Mesenchymal stem cell (in vitro differentiated cells and primary cell): ENCODE results near the gene KCNK13.
"Not testable (repeated sequence)": the region's sequence is repeated elsewhere in the genome, so short reads cannot be mapped to it uniquely, and the experiment has no call there.

Experiments used
- DNase-seq: peaks from one replicate; pipeline ENCODE4 v3.0.0-alpha.2; 2013
- H2AFZ ChIP-seq: one replicate; pipeline ENCODE4 v1.6.1; 2013; ENCODE audit warnings: low read depth, mild to moderate bottlenecking, control low read depth, inconsistent platforms, low read length, moderate library complexity
- H2AK5ac ChIP-seq: 2 replicates; pipeline ENCODE4 v1.6.1; 2013; ENCODE audit warnings: low read length, moderate library complexity, mild to moderate bottlenecking, inconsistent platforms; ENCODE audit not compliant: severe bottlenecking
- H2BK120ac ChIP-seq: one replicate; pipeline ENCODE4 v1.6.1; 2013; ENCODE audit warnings: low read depth, mild to moderate bottlenecking, inconsistent platforms, low read length, moderate library complexity
- H2BK12ac ChIP-seq, 2 experiments: one replicate each; pipeline ENCODE4 v1.6.1; 2013; ENCODE audit warnings: inconsistent platforms in 2 of 2, low read length in 2 of 2, mild to moderate bottlenecking in 2 of 2, moderate library complexity in 2 of 2, control low read depth in 1 of 2
- H2BK15ac ChIP-seq: one replicate; pipeline ENCODE4 v1.6.1; 2013; ENCODE audit warnings: mild to moderate bottlenecking, low read depth, inconsistent platforms; ENCODE audit not compliant: poor library complexity, severe bottlenecking
- H2BK5ac ChIP-seq: 2 replicates; pipeline ENCODE4 v1.6.1; 2013; ENCODE audit warnings: low read depth, mild to moderate bottlenecking, low read length, control low read depth, inconsistent platforms; ENCODE audit not compliant: poor library complexity, severe bottlenecking
- H3K14ac ChIP-seq, 2 experiments: one replicate each; pipeline ENCODE4 v1.6.1; 2013; ENCODE audit warnings: inconsistent platforms in 2 of 2, low read length in 2 of 2, control low read depth in 1 of 2, mild to moderate bottlenecking in 1 of 2, moderate library complexity in 1 of 2
- H3K18ac ChIP-seq, 2 experiments: one replicate each; pipeline ENCODE4 v1.6.1; 2013; ENCODE audit warnings: inconsistent platforms in 2 of 2, low read length in 2 of 2, control low read depth in 1 of 2, low read depth in 1 of 2, mild to moderate bottlenecking in 1 of 2
- H3K23ac ChIP-seq, 2 experiments: one replicate each; pipeline ENCODE4 v1.6.1; 2013; ENCODE audit warnings: inconsistent platforms in 2 of 2, low read length in 2 of 2, mild to moderate bottlenecking in 2 of 2, moderate library complexity in 2 of 2, control low read depth in 1 of 2
- H3K27ac ChIP-seq: 2 replicates; pipeline ENCODE4 v1.5.1; 2013; ENCODE audit warnings: mild to moderate bottlenecking, moderate library complexity, low read length, control low read depth, inconsistent platforms; ENCODE audit not compliant: poor library complexity, severe bottlenecking
- H3K27me3 ChIP-seq, 2 experiments: 2 replicates each; pipeline versions ENCODE4 v1.6.1 to v1.7.0; 2013; ENCODE audit warnings: low read length in 2 of 2, mild to moderate bottlenecking in 2 of 2, moderate library complexity in 2 of 2, control low read depth in 1 of 2, inconsistent platforms in 1 of 2; ENCODE audit not compliant: control insufficient read depth in 1 of 2, insufficient read depth in 1 of 2
- H3K36me3 ChIP-seq, 2 experiments: 2 replicates each; pipeline versions ENCODE4 v1.6.1 to v1.7.0; 2013; ENCODE audit warnings: low read length in 2 of 2, control low read depth in 1 of 2, inconsistent platforms in 1 of 2, low read depth in 1 of 2, mild to moderate bottlenecking in 1 of 2; ENCODE audit not compliant: insufficient read depth in 2 of 2, control insufficient read depth in 1 of 2
- H3K4ac ChIP-seq, 2 experiments: one replicate each; pipeline ENCODE4 v1.6.1; 2013; ENCODE audit warnings: inconsistent platforms in 2 of 2, low read length in 2 of 2, mild to moderate bottlenecking in 2 of 2, moderate library complexity in 2 of 2, control low read depth in 1 of 2, low read depth in 1 of 2
- H3K4me1 ChIP-seq: 2 replicates; pipeline ENCODE4 v1.6.1; 2013; ENCODE audit warnings: low read depth, low read length, control low read depth; ENCODE audit not compliant: control insufficient read depth, insufficient read depth
- H3K4me2 ChIP-seq: 2 replicates; pipeline ENCODE4 v1.6.1; 2013; ENCODE audit warnings: low read length, mild to moderate bottlenecking, inconsistent platforms; ENCODE audit not compliant: poor library complexity, severe bottlenecking
- H3K4me3 ChIP-seq, 2 experiments: 2 replicates each; pipeline versions ENCODE4 v1.5.1 to v1.7.0; 2013; ENCODE audit warnings: low read length in 2 of 2, mild to moderate bottlenecking in 2 of 2, control low read depth in 1 of 2, low read depth in 1 of 2; ENCODE audit not compliant: insufficient read depth in 1 of 2
- H3K79me1 ChIP-seq: replicated peaks from 2 replicates; pipeline ENCODE4 v1.6.1; 2013; ENCODE audit warnings: mild to moderate bottlenecking, control low read depth, low read length, inconsistent platforms; ENCODE audit not compliant: poor library complexity, severe bottlenecking
- H3K9ac ChIP-seq: 2 replicates; pipeline ENCODE4 v1.7.0; 2013; ENCODE audit warnings: mild to moderate bottlenecking, low read length, moderate library complexity
- H3K9me3 ChIP-seq: 2 replicates; pipeline ENCODE4 v1.7.0; 2013; ENCODE audit warnings: mild to moderate bottlenecking, low read length; ENCODE audit not compliant: control insufficient read depth
- H4K8ac ChIP-seq: one replicate; pipeline ENCODE4 v1.6.1; 2013; ENCODE audit warnings: inconsistent platforms, mild to moderate bottlenecking, low read length, moderate library complexity
- H4K91ac ChIP-seq: one replicate; pipeline ENCODE4 v1.6.1; 2013; ENCODE audit warnings: mild to moderate bottlenecking, low read length, inconsistent platforms
- WGBS: methylation state at CpG from one replicate; pipeline ENCODE4 v1.1.7; 2013; ENCODE audit warnings: mixed read lengths; 5-methylcytosine and 5-hydroxymethylcytosine counted together

Gene KCNK13

GRCh38 chr14:90194706-90195105, 132.9 kb downstream of the KCNK13 start:
- Histone ChIP-seq H3K23ac (no peak overlapping the region), H3K36me3 (no peaks in the 10 kb centered on the region), H3K9me3 (peaks cover 3% of the 10 kb centered on the region), H2BK5ac (no peak overlapping the region), H3K14ac (no peak overlapping the region), H4K8ac (no peak overlapping the region), H3K4me3 (no peak overlapping the region), H3K18ac (no peak overlapping the region), H2AFZ (no peak overlapping the region), H3K4me1 (no peaks in the 10 kb centered on the region), H3K4ac (no peak overlapping the region), H2AK5ac (no peak overlapping the region), H3K79me1 (no peaks in the 10 kb centered on the region), H2BK12ac (no peak overlapping the region), H3K27me3 (peaks cover 15 to 29% of the 10 kb centered on the region in 2 experiments), H3K9ac (no peak overlapping the region), H3K27ac (no peak overlapping the region), H2BK120ac (no peak overlapping the region), H2BK15ac (no peak overlapping the region), H3K4me2 (no peak overlapping the region), H4K91ac (no peak overlapping the region)
- 90% methylated on average over 5 of the region's 5 CpGs for WGBS
- DNase-seq, result no peak

GRCh38 chr14:90198541-90199060, 136.8 kb downstream of the KCNK13 start:
- Histone ChIP-seq H3K36me3 (no peaks in the 10 kb centered on the region), H3K79me1 (no peaks in the 10 kb centered on the region), H3K27me3 (peaks cover 15 to 29% of the 10 kb centered on the region in 2 experiments), H3K4me2 (no peak overlapping the region), H3K4me1 (no peaks in the 10 kb centered on the region), H3K9ac (no peak overlapping the region), H3K23ac (no peak overlapping the region), H3K4me3 (no peak overlapping the region), H2AK5ac (no peak overlapping the region), H3K18ac (no peak overlapping the region), H2AFZ (no peak overlapping the region), H3K9me3 (peaks cover 4% of the 10 kb centered on the region), H3K14ac (no peak overlapping the region), H3K4ac (no peak overlapping the region), H4K8ac (no peak overlapping the region), H2BK12ac (no peak overlapping the region), H2BK5ac (no peak overlapping the region), H4K91ac (no peak overlapping the region), H3K27ac (no peak overlapping the region), H2BK15ac (no peak overlapping the region), H2BK120ac (no peak overlapping the region)
- no peak for DNase-seq
- whole genome bisulfite sequencing, result 91% methylated on average over 9 of the region's 12 CpGs

GRCh38 chr14:90200546-90200945, 138.8 kb downstream of the KCNK13 start:
- not testable (repeated sequence) for H2BK120ac ChIP-seq, H3K9ac ChIP-seq, H2BK15ac ChIP-seq, H3K4ac ChIP-seq, H3K23ac ChIP-seq, H4K91ac ChIP-seq, H2AK5ac ChIP-seq, DNase-seq, H3K14ac ChIP-seq, H3K36me3 ChIP-seq, H2AFZ ChIP-seq, H3K4me2 ChIP-seq, H3K4me3 ChIP-seq, H3K9me3 ChIP-seq, H3K4me1 ChIP-seq, H2BK5ac ChIP-seq, H3K18ac ChIP-seq, H3K79me1 ChIP-seq, H2BK12ac ChIP-seq, H3K27ac ChIP-seq, H4K8ac ChIP-seq
- WGBS, result 66% methylated on average over 4 of the region's 4 CpGs
- H3K27me3 ChIP-seq, result peaks cover 15 to 16% of the 10 kb centered on the region in 2 experiments

- H2AFZ ChIP-seq, result no peak overlapping the region
- H3K27ac ChIP-seq, result no peak overlapping the region
- H2AK5ac ChIP-seq, result no peak overlapping the region
- no peak overlapping the region for H3K14ac ChIP-seq
- no peak overlapping the region for H4K91ac ChIP-seq
- no peaks in the 10 kb centered on the region for H3K4me1 ChIP-seq
- peaks cover 5% of the 10 kb centered on the region for H3K9me3 ChIP-seq
- no peak overlapping the region for H3K9ac ChIP-seq
- no peak overlapping the region for H4K8ac ChIP-seq
- no peaks in the 10 kb centered on the region for H3K79me1 ChIP-seq
- 88% methylated on average over 2 of the region's 2 CpGs for WGBS
- peaks cover 8 to 11% of the 10 kb centered on the region in 2 experiments for H3K27me3 ChIP-seq
- no peak overlapping the region for H2BK120ac ChIP-seq
- no peak overlapping the region for H3K23ac ChIP-seq
- no peak overlapping the region for H2BK12ac ChIP-seq
- H2BK15ac ChIP-seq, result no peak overlapping the region
- no peaks in the 10 kb centered on the region for H3K36me3 ChIP-seq
- DNase-seq, result no peak
- H3K4ac ChIP-seq, result no peak overlapping the region
- no peak overlapping the region for H3K4me2 ChIP-seq
- no peak overlapping the region for H3K18ac ChIP-seq
- no peak overlapping the region for H3K4me3 ChIP-seq
- H2BK5ac ChIP-seq, result no peak overlapping the region
These were observed 139.6 kb downstream of the KCNK13 start for GRCh38 chr14:90201344-90201743.
